Cardiac muscle cell (in vitro differentiated cells and primary cell): ENCODE data around the gene ARSI. TPM values are rescaled to one million over a fixed set of nuclear protein-coding genes. Genes with fewer than 3 reads are reported as not detected.

ENCODE experiments used
- DNase-seq, 2 donors: peaks; one replicate each; pipeline versions ENCODE4 v3.0.0 to v3.0.0-alpha.2; 2010 to 2017; ENCODE audit warnings: low read depth in 1 of 2, low spot score in 1 of 2
- H3K27ac ChIP-seq: fragments of 200-600 bp; sonication (generic); 2 replicates; pipeline ENCODE4 v1.5.1; 2016
- H3K27me3 ChIP-seq: fragments of 200-600 bp; sonication (generic); 2 replicates; pipeline ENCODE4 v1.6.0; 2016; ENCODE audit warnings: control low read depth
- H3K36me3 ChIP-seq: fragments of 200-600 bp; sonication (generic); 2 replicates; pipeline ENCODE4 v1.5.1; 2016; ENCODE audit warnings: control low read depth
- H3K4me1 ChIP-seq: fragments of 200-600 bp; sonication (generic); 2 replicates; pipeline ENCODE4 v1.8.1; 2017; ENCODE audit warnings: low read depth, mild to moderate bottlenecking, mixed run types
- H3K4me3 ChIP-seq: fragments of 200-600 bp; sonication (generic); 2 replicates; pipeline ENCODE4 v1.5.1; 2016; ENCODE audit warnings: mild to moderate bottlenecking
- H3K9me3 ChIP-seq: fragments of 200-600 bp; sonication (generic); 2 replicates; pipeline ENCODE4 v1.5.1; 2017; ENCODE audit warnings: low read depth, mild to moderate bottlenecking, control low read depth
- polyA plus RNA-seq: library from polyadenylated mRNA; unstranded; fragments of >200 nt; fragmentation: Nextera tagmentation; extraction: Ambion mirVana; gene quantifications from 2 replicates; pipeline ENCODE4 v1.2.1, GENCODE V29; 2016
- total RNA-seq: library from RNA; depleted of rRNA; stranded (reverse); fragments of >200 nt; gene quantifications from 2 replicates; pipeline ENCODE4 v1.2.3, GENCODE V29; 2016
- TF ChIP-seq, protein P1 (sequence below): IDR thresholded peaks from 2 replicates; pipeline ENCODE4 v1.5.1; 2012; ENCODE audit warnings: low read depth, mild to moderate bottlenecking, low read length

ARSI gene
- total and polyA plus RNA-seq, 2 experiments from 2014 or later = 2.1 to 3.3 TPM

DNA sequence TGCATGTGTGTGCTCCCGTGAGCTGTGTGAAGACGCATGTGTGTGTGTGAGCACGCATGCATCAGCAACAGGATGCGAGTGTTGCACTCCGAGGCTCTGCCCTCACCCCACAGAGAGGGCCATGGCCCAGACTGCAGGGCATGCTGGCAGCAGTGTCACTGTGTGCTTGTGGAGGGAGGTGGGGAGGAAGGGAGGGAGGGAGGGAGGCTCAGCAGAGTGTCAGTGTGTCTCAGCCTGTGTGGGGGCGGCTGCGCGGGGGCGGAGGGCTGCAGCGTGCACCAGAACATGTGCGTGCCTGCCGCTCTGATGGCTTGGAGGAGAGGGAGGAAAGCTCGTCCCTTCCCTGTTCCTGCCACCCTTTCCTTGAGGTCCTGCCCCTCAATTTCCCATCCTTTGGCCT lies 18.4 kb downstream of the ARSI start:
- H3K27ac ChIP-seq = no peak overlapping the region
- H3K4me1 ChIP-seq = no peaks in the 10 kb centered on the region
- H3K27me3 ChIP-seq = peaks cover 2% of the 10 kb centered on the region
- no peak for DNase-seq
- no peaks in the 10 kb centered on the region for H3K36me3 ChIP-seq
- TF ChIP-seq, protein P1, sequence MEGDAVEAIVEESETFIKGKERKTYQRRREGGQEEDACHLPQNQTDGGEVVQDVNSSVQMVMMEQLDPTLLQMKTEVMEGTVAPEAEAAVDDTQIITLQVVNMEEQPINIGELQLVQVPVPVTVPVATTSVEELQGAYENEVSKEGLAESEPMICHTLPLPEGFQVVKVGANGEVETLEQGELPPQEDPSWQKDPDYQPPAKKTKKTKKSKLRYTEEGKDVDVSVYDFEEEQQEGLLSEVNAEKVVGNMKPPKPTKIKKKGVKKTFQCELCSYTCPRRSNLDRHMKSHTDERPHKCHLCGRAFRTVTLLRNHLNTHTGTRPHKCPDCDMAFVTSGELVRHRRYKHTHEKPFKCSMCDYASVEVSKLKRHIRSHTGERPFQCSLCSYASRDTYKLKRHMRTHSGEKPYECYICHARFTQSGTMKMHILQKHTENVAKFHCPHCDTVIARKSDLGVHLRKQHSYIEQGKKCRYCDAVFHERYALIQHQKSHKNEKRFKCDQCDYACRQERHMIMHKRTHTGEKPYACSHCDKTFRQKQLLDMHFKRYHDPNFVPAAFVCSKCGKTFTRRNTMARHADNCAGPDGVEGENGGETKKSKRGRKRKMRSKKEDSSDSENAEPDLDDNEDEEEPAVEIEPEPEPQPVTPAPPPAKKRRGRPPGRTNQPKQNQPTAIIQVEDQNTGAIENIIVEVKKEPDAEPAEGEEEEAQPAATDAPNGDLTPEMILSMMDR = no peak
- no peak overlapping the region for H3K4me3 ChIP-seq
- no peaks in the 10 kb centered on the region for H3K9me3 ChIP-seq

DNA sequence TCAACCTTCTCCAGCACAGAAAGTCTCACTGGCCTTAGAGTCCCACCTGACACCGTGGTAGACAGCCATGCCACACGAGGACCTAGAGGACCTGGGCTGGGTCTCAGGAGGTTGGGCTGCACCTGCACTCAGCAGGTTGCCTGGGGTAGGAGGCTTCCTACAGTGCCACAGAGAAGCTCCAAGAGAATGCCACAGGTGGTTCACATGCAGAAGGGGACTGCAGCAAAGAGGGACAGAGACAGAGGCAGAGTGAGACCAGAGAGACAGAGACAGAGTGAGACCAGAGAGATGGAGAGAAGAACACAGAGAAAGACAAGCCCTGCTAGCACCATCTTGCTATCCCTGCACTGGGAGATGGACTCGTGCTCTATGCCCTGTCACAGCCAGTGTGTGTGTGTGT lies 18.8 kb downstream of the ARSI start:
- no peaks in the 10 kb centered on the region for H3K36me3 ChIP-seq
- no peaks in the 10 kb centered on the region for H3K27me3 ChIP-seq
- no peak overlapping the region for H3K4me3 ChIP-seq
- no peak for DNase-seq
- no peaks in the 10 kb centered on the region for H3K4me1 ChIP-seq
- H3K27ac ChIP-seq = no peak overlapping the region
- TF ChIP-seq, protein P1 = no peak
- no peaks in the 10 kb centered on the region for H3K9me3 ChIP-seq

DNA sequence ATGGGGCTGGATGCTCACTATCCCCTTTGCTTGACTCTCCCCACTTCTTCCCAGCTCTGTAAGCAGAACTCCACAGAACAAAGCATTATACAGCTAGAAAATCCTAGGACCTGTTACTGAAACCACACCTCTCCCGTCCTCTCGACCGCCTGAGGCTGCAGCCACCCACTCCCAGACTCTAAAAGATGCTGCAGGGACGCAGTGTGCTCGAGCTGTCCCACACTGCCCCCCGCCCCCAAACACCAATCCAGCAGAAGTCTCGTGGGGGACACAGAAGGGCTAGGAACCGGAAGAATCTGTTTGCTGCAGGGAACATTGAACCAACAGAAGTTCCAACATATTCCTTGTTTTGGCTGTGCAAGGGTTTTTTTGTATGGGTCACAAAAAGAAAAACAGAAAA lies 20.7 kb downstream of the ARSI start:
- Histone ChIP-seq H3K36me3 (no peaks in the 10 kb centered on the region), H3K4me1 (no peaks in the 10 kb centered on the region), H3K4me3 (no peak overlapping the region), H3K27ac (no peak overlapping the region), H3K9me3 (no peaks in the 10 kb centered on the region), H3K27me3 (no peaks in the 10 kb centered on the region)
- no peak for DNase-seq
- TF ChIP-seq, protein P1 = no peak

DNA sequence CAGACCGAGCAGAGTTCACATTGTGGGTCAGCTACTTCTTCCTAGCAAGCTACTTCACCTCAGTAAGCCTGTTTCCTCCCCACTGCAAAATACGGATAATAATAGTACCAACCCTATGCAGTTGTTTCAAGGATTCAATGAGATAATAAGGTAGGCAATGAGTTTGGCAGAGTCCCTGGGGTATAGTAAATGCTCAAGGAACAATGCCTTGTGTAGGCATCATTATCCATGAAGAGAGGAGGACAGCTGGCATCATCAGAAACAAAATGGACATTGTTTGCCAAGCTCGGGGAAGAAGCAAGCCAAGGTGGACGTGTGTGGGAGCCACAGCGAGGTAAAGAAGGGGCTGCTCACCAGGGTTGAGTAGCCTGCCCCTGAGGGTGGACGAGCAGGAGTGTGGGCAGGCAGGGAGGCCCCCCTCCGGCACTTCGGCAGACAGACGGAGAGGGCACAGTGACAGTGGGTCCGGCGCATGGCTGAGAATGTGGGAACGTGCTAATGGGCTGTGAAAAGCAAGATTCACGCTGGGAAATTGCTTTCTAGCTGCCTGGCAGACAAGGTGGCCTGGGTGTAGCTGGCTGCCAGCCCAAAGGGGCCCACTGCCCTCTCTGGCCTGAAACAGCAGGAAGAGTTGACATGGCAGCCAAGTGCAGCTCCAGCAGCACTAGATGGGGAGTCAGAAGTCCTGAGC lies 23.2 kb downstream of the ARSI start:
- peak in 1 of 2 donors; percentile 26 for DNase-seq
- Histone ChIP-seq H3K36me3 (no peaks in the 10 kb centered on the region), H3K27me3 (no peaks in the 10 kb centered on the region), H3K4me3 (no peak overlapping the region), H3K4me1 (no peaks in the 10 kb centered on the region), H3K27ac (no peak overlapping the region), H3K9me3 (no peaks in the 10 kb centered on the region)
- TF ChIP-seq, protein P1 = no peak

DNA sequence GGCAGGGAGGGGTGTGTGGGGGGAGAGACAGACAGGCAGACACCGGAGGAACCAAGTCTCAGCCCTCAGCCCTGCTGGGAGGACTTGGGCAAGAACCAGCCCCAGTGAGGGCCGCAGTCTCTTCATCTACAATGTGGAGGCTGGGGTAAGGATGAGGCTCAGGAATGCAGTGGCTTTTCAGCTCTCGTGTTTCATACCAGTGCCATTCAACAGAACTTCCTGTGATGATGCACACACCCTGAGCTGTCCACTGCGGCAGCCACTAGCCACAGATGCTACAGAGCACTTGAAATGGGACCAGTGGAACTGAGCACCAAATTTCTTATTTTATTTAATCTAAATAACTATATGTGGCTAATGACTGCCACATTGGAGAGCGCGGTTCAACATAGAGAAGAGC lies 23.8 kb downstream of the ARSI start:
- Histone ChIP-seq H3K9me3 (no peaks in the 10 kb centered on the region), H3K4me1 (no peaks in the 10 kb centered on the region), H3K27ac (no peak overlapping the region), H3K36me3 (no peaks in the 10 kb centered on the region), H3K4me3 (no peak overlapping the region), H3K27me3 (no peaks in the 10 kb centered on the region)
- TF ChIP-seq, protein P1 = no peak
- peak in 1 of 2 donors; percentile 80 for DNase-seq
